Measurements from ENCODE around the gene LATS1.
"Not testable (repeated sequence)": the region's sequence is repeated elsewhere in the genome, so short reads cannot be mapped to it uniquely, and the experiment has no call there.

GRCh38 chr6:149672265-149672664 is 45.6 kb downstream of the LATS1 start:
- TF ChIP-seq CTCF, POLR2A (IDR thresholded peaks at IDR 0.05): not testable (repeated sequence)

Measured in body of pancreas (tissue), 4 donors.